ENCODE data around the gene TRIM52. TPM values are rescaled to one million over a fixed set of nuclear protein-coding genes. Genes with fewer than 3 reads are reported as not detected.
A peak's percentile ranks its signal among the peaks of the same experiment; 100 is the strongest.

TRIM52 gene
- total and polyA plus RNA-seq, 2 of the 13 experiments (the other 11 are each of a cell fraction or from before 2014, with no cell fraction given) = 7.2 to 11.6 TPM

DNA sequence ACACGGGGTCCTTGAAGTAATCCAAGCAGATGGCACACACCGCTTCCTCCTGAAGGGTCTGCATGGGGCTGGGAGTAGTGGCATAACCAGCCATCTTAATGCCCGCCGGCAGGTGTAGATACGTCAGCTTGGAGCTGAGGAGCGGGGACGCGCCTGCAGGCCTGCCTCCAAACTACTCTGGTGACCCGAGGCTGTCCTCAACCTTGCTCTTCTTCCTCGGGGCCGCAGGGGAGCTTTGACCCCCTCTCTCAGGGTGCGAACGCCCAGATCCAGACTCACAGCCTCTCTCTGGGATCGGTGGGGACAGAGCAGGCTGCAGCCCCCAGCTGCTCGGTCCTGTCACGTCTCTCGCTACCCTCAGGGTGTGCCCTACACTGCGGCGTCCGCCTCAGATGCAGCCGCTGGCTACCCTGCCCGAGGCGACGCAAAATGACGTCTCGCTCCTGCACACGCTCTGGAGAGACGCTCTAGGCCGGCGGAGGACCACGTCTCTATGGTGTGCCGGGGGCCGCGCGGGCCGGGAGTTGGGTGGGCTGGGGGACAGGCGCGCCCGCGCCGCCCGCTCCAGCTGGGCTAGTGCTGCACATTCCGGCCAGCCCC lies at the start of gene TRIM52 (continued):
- TF ChIP-seq, protein P1, sequence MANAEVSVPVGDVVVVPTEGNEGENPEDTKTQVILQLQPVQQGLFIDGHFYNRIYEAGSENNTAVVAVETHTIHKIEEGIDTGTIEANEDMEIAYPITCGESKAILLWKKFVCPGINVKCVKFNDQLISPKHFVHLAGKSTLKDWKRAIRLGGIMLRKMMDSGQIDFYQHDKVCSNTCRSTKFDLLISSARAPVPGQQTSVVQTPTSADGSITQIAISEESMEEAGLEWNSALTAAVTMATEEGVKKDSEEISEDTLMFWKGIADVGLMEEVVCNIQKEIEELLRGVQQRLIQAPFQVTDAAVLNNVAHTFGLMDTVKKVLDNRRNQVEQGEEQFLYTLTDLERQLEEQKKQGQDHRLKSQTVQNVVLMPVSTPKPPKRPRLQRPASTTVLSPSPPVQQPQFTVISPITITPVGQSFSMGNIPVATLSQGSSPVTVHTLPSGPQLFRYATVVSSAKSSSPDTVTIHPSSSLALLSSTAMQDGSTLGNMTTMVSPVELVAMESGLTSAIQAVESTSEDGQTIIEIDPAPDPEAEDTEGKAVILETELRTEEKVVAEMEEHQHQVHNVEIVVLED (CRISPR knock-in tag; IDR thresholded peaks at IDR 0.05; ENCODE audit: borderline replicate concordance) = peak; percentile 88
- peak; percentile 67 for TF ChIP-seq POGZ (CRISPR knock-in tag; IDR thresholded peaks at IDR 0.05)
- TF ChIP-seq, protein P2, sequence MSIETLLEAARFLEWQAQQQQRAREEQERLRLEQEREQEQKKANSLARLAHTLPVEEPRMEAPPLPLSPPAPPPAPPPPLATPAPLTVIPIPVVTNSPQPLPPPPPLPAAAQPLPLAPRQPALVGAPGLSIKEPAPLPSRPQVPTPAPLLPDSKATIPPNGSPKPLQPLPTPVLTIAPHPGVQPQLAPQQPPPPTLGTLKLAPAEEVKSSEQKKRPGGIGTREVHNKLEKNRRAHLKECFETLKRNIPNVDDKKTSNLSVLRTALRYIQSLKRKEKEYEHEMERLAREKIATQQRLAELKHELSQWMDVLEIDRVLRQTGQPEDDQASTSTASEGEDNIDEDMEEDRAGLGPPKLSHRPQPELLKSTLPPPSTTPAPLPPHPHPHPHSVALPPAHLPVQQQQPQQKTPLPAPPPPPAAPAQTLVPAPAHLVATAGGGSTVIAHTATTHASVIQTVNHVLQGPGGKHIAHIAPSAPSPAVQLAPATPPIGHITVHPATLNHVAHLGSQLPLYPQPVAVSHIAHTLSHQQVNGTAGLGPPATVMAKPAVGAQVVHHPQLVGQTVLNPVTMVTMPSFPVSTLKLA (IDR thresholded peaks at IDR 0.05) = peak; percentile 37
- TF ChIP-seq ZNF251 (CRISPR knock-in tag; IDR thresholded peaks at IDR 0.05) = no peak
- TF ChIP-seq, protein P3, sequence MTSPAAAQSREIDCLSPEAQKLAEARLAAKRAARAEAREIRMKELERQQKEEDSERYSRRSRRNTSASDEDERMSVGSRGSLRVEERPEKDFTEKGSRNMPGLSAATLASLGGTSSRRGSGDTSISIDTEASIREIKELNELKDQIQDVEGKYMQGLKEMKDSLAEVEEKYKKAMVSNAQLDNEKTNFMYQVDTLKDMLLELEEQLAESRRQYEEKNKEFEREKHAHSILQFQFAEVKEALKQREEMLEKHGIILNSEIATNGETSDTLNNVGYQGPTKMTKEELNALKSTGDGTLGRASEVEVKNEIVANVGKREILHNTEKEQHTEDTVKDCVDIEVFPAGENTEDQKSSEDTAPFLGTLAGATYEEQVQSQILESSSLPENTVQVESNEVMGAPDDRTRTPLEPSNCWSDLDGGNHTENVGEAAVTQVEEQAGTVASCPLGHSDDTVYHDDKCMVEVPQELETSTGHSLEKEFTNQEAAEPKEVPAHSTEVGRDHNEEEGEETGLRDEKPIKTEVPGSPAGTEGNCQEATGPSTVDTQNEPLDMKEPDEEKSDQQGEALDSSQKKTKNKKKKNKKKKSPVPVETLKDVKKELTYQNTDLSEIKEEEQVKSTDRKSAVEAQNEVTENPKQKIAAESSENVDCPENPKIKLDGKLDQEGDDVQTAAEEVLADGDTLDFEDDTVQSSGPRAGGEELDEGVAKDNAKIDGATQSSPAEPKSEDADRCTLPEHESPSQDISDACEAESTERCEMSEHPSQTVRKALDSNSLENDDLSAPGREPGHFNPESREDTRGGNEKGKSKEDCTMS (CRISPR knock-in tag; conservative IDR thresholded peaks at IDR 0.05) = no peak
- TF ChIP-seq FOXA1 (IDR thresholded peaks at IDR 0.05) = no peak
- peak; percentile 37 for TF ChIP-seq FOXA1 (CRISPR knock-in tag; IDR thresholded peaks at IDR 0.05)
- no peak for TF ChIP-seq SMYD3 (CRISPR knock-in tag; IDR thresholded peaks at IDR 0.05)
- TF ChIP-seq SMAD9 (CRISPR knock-in tag; IDR thresholded peaks at IDR 0.05) = no peak
- peak; percentile 78; the same call in 1 of the 2 replicates for TF ChIP-seq MEF2D (CRISPR knock-in tag; IDR thresholded peaks at IDR 0.05)
- no peak for TF ChIP-seq FOXJ3 (CRISPR knock-in tag; IDR thresholded peaks at IDR 0.05; ENCODE audit: borderline replicate concordance)
- TF ChIP-seq ZNF282 (IDR thresholded peaks at IDR 0.05; ENCODE audit: partially characterized antibody) = no peak
- peak; percentile 81; the same call in 1 of the 2 replicates for TF ChIP-seq KMT2A (CRISPR knock-in tag; IDR thresholded peaks at IDR 0.05)
- no peak for TF ChIP-seq POLR2AphosphoS2 (IDR thresholded peaks at IDR 0.05; ENCODE audit: low read depth, low read length)
- TF ChIP-seq, protein P4, sequence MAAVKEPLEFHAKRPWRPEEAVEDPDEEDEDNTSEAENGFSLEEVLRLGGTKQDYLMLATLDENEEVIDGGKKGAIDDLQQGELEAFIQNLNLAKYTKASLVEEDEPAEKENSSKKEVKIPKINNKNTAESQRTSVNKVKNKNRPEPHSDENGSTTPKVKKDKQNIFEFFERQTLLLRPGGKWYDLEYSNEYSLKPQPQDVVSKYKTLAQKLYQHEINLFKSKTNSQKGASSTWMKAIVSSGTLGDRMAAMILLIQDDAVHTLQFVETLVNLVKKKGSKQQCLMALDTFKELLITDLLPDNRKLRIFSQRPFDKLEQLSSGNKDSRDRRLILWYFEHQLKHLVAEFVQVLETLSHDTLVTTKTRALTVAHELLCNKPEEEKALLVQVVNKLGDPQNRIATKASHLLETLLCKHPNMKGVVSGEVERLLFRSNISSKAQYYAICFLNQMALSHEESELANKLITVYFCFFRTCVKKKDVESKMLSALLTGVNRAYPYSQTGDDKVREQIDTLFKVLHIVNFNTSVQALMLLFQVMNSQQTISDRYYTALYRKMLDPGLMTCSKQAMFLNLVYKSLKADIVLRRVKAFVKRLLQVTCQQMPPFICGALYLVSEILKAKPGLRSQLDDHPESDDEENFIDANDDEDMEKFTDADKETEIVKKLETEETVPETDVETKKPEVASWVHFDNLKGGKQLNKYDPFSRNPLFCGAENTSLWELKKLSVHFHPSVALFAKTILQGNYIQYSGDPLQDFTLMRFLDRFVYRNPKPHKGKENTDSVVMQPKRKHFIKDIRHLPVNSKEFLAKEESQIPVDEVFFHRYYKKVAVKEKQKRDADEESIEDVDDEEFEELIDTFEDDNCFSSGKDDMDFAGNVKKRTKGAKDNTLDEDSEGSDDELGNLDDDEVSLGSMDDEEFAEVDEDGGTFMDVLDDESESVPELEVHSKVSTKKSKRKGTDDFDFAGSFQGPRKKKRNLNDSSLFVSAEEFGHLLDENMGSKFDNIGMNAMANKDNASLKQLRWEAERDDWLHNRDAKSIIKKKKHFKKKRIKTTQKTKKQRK (IDR thresholded peaks at IDR 0.05; ENCODE audit: low read length) = no peak
- peak; percentile 66; the same call in 1 of the 2 replicates for TF ChIP-seq GTF2F1 (IDR thresholded peaks at IDR 0.05; ENCODE audit: low read length)
- TF ChIP-seq ZFY (CRISPR knock-in tag; IDR thresholded peaks at IDR 0.05) = no peak; the same call in 1 of the 2 replicates
- TF ChIP-seq ZNF749 (CRISPR knock-in tag; IDR thresholded peaks at IDR 0.05; ENCODE audit: borderline replicate concordance) = peak; percentile 82; the same call in 1 of the 2 replicates
- peak; percentile 93; the same call in 1 of the 2 replicates for TF ChIP-seq DNMT1 (CRISPR knock-in tag; IDR thresholded peaks at IDR 0.05)
- peak; percentile 70; the same call in 1 of the 2 replicates for TF ChIP-seq ZNF709 (CRISPR knock-in tag; IDR thresholded peaks at IDR 0.05)
- peak; percentile 95; the same call in 1 of the 2 replicates for TF ChIP-seq ZNF34 (CRISPR knock-in tag; IDR thresholded peaks at IDR 0.05; ENCODE audit: borderline replicate concordance)
- peak; percentile 46 for TF ChIP-seq RBM39 (IDR thresholded peaks at IDR 0.05; ENCODE audit: low read depth, low read length, poor library complexity, severe bottlenecking)

Data from HepG2 (cell line).